ENCODE results near the gene RABGEF1.

GRCh38 chr7:66694286-66694685 lies 46.2 kb upstream of the RABGEF1 start:
- TF ChIP-seq CTCF (IDR thresholded peaks at IDR 0.05), result no peak
- TF ChIP-seq POLR2A (IDR thresholded peaks at IDR 0.05), result no peak
